CD4-positive, alpha-beta T cell (primary cell): Measurements from ENCODE around the gene NSG2. TPM values are rescaled to one million over a fixed set of nuclear protein-coding genes. Genes with fewer than 3 reads are reported as not detected.

Experiments
- ATAC-seq: fragments of 200-7000 bp; cut with Tn5 transposase; one replicate; pipeline ENCODE4 v1.10.0; 2022; ENCODE audit warnings: mild to moderate bottlenecking; ENCODE audit not compliant: poor library complexity
- CTCF ChIA-PET: fragments of 350-600 bp; sonication (Branson Sonifier 250); formaldehyde crosslinking; loops from one replicate; lab custom pipeline; 2021; ENCODE audit warnings: antibody characterized with exemption, inconsistent platforms; lab: Charles Lee
- POLR2A ChIA-PET: fragments of 350-600 bp; sonication (Branson Sonifier 250); formaldehyde crosslinking; loops from one replicate; lab custom pipeline; 2021; ENCODE audit warnings: antibody characterized with exemption, inconsistent platforms; lab: Charles Lee
- DNase-seq, 14 experiments: peaks; one replicate each; pipeline ENCODE4 v3.0.0-alpha.2; 2013 to 2020; ENCODE audit warnings: mixed read lengths in 2 of 14
- H3K27ac ChIP-seq, 2 donors: one replicate each; pipeline versions ENCODE4 v1.5.1 to v1.7.0; 2013; ENCODE audit warnings: low read length in 2 of 2, low read depth in 1 of 2, mild to moderate bottlenecking in 1 of 2
- H3K27me3 ChIP-seq, 2 experiments: 1 replicate in 1 of 2; 2 replicates in 1 of 2; pipeline versions ENCODE4 v1.6.1 to v1.7.0; 2013; ENCODE audit warnings: low read length in 2 of 2, control low read depth in 1 of 2, mild to moderate bottlenecking in 1 of 2, moderate library complexity in 1 of 2; ENCODE audit not compliant: insufficient read depth in 2 of 2, control insufficient read depth in 1 of 2
- H3K36me3 ChIP-seq: one replicate; pipeline ENCODE4 v1.6.1; 2013; ENCODE audit warnings: low read length, control low read depth; ENCODE audit not compliant: insufficient read depth
- H3K4me1 ChIP-seq: one replicate; pipeline ENCODE4 v1.6.1; 2013; ENCODE audit warnings: low read length, control low read depth; ENCODE audit not compliant: insufficient read depth
- H3K4me3 ChIP-seq: one replicate; pipeline ENCODE4 v1.5.1; 2013; ENCODE audit warnings: mild to moderate bottlenecking, low read length, moderate library complexity
- H3K9me3 ChIP-seq, 2 experiments: 1 replicate in 1 of 2; 2 replicates in 1 of 2; pipeline versions ENCODE4 v1.6.1 to v1.7.0; 2013; ENCODE audit warnings: low read length in 2 of 2, mild to moderate bottlenecking in 2 of 2, control low read depth in 1 of 2, moderate library complexity in 1 of 2; ENCODE audit not compliant: control insufficient read depth in 1 of 2, insufficient read depth in 1 of 2
- H3K27ac Mint-ChIP-seq: one replicate; pipeline ENCODE4 v1.8.0; 2020; ENCODE audit warnings: mixed read lengths
- H3K27me3 Mint-ChIP-seq: one replicate; pipeline ENCODE4 v1.8.0; 2021; ENCODE audit warnings: mixed read lengths
- H3K36me3 Mint-ChIP-seq: one replicate; pipeline ENCODE4 v1.8.0; 2021; ENCODE audit warnings: low read depth, mixed read lengths
- H3K4me1 Mint-ChIP-seq: one replicate; pipeline ENCODE4 v1.8.0; 2021; ENCODE audit warnings: low read depth, mixed read lengths
- H3K4me3 Mint-ChIP-seq: one replicate; pipeline ENCODE4 v1.8.0; 2020; ENCODE audit warnings: mild to moderate bottlenecking, mixed read lengths
- H3K9me3 Mint-ChIP-seq: one replicate; pipeline ENCODE4 v1.8.0; 2020; ENCODE audit warnings: mixed read lengths
- intact Hi-C, 2 experiments: fragments of 100-400 bp; cut with DNase I in 1 of 2; cut with micrococcal nuclease in 1 of 2; formaldehyde crosslinking; loops; one replicate each; pipeline versions ENCODE4 v1.15.1 to v1.9.0; 2023 to 2025; cut with DNase I, micrococcal nuclease
- total RNA-seq, 174 experiments: library from RNA in 2 of 174; stranded (reverse) in 2 of 174; gene quantifications; one replicate each; pipeline ENCODE4 v1.2.3 and lab custom pipeline; 2021 to 2026
- TF ChIP-seq, protein P1 (sequence below): fragments of 200-600 bp; IDR thresholded peaks from one replicate; pipeline ENCODE4 v1.8.0; 2022; ENCODE audit warnings: antibody characterized with exemption, mild to moderate bottlenecking

Gene NSG2
- total RNA-seq, 2 experiments from 2014 or later = not detected

GRCh38 chr5:174000076-174000475, 45.4 kb upstream of the NSG2 start:
- Mint-ChIP-seq H3K36me3 (no peaks in the 10 kb centered on the region), H3K27me3 (peaks cover 40% of the 10 kb centered on the region), H3K9me3 (no peaks in the 10 kb centered on the region), H3K4me3 (no peak overlapping the region), H3K27ac (no peak overlapping the region), H3K4me1 (no peaks in the 10 kb centered on the region)
- ATAC-seq = no peak
- ChIA-PET POLR2A (no interaction called here), CTCF (no interaction called here)
- no peaks in the 10 kb centered on the region for H3K4me1 ChIP-seq
- H3K36me3 ChIP-seq = no peaks in the 10 kb centered on the region
- intact Hi-C loops = no loop called here
- no peak overlapping the region for H3K4me3 ChIP-seq
- TF ChIP-seq, protein P1, sequence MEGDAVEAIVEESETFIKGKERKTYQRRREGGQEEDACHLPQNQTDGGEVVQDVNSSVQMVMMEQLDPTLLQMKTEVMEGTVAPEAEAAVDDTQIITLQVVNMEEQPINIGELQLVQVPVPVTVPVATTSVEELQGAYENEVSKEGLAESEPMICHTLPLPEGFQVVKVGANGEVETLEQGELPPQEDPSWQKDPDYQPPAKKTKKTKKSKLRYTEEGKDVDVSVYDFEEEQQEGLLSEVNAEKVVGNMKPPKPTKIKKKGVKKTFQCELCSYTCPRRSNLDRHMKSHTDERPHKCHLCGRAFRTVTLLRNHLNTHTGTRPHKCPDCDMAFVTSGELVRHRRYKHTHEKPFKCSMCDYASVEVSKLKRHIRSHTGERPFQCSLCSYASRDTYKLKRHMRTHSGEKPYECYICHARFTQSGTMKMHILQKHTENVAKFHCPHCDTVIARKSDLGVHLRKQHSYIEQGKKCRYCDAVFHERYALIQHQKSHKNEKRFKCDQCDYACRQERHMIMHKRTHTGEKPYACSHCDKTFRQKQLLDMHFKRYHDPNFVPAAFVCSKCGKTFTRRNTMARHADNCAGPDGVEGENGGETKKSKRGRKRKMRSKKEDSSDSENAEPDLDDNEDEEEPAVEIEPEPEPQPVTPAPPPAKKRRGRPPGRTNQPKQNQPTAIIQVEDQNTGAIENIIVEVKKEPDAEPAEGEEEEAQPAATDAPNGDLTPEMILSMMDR = no peak
- peaks cover 0 to 5% of the 10 kb centered on the region in 2 experiments for H3K27me3 ChIP-seq
- DNase-seq = no peak
- H3K9me3 ChIP-seq = no peaks in the 10 kb centered on the region
- no peak overlapping the region for H3K27ac ChIP-seq

DNA sequence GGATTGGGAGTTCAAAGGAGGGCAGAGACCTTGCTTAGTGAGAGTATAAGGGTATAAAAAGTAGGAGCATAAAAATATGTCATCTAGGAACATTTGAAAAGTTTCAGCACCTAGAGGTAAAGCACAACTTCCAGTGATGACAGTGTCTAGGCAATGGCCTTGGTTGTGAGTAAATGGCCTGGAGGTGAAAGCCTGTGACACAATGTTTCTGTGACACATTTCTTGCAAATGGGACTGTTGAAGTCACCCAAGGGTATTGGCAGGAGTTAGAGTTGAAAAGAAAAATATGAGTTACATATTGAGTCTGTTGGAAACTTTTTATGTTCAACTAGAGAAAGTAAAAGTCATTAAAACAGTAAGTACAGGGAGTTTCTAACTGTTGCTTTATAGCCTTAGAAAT, 41.7 kb upstream of the NSG2 start:
- Mint-ChIP-seq H3K4me1 (no peaks in the 10 kb centered on the region), H3K4me3 (no peak overlapping the region), H3K36me3 (no peaks in the 10 kb centered on the region), H3K9me3 (no peaks in the 10 kb centered on the region), H3K27me3 (peaks cover 20% of the 10 kb centered on the region), H3K27ac (no peak overlapping the region)
- no peak overlapping the region for H3K4me3 ChIP-seq
- no peaks in the 10 kb centered on the region for H3K9me3 ChIP-seq
- DNase-seq (no peak), ATAC-seq (no peak)
- TF ChIP-seq, protein P1 = no peak
- ChIA-PET POLR2A (no interaction called here), CTCF (no interaction called here)
- H3K4me1 ChIP-seq = no peaks in the 10 kb centered on the region
- no peaks in the 10 kb centered on the region for H3K27me3 ChIP-seq
- no peaks in the 10 kb centered on the region for H3K36me3 ChIP-seq
- intact Hi-C loops = no loop called here
- H3K27ac ChIP-seq = no peak overlapping the region

DNA sequence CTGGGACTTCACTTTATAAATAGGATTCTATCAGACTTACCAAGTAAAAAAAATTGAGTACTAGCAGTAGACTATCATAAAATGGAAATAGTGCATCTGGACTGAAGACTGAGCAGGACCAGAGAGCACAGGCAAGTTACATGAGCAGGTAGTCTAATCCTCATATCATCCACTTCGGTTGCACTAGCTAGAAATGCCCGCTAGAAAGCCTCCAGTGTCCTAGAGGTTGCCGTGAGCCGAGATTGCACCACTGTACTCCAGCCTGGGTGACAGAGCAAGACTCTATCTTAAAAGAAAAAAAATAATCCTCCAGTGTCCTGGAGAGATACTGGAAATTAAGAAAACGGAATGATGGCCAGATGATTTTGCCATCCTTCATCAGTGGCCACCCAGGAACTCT, 36.6 kb upstream of the NSG2 start:
- Mint-ChIP-seq H3K4me1 (no peaks in the 10 kb centered on the region), H3K4me3 (no peak overlapping the region), H3K36me3 (no peaks in the 10 kb centered on the region), H3K9me3 (no peaks in the 10 kb centered on the region), H3K27me3 (peaks cover 21% of the 10 kb centered on the region), H3K27ac (no peak overlapping the region)
- Histone ChIP-seq H3K9me3 (no peaks in the 10 kb centered on the region), H3K27ac (no peak overlapping the region), H3K4me1 (no peaks in the 10 kb centered on the region), H3K36me3 (no peaks in the 10 kb centered on the region), H3K4me3 (no peak overlapping the region), H3K27me3 (no peaks in the 10 kb centered on the region)
- ATAC-seq (no peak), DNase-seq (no peak)
- CTCF ChIA-PET = no interaction called here
- POLR2A ChIA-PET = no interaction called here
- intact Hi-C loops = no loop called here
- TF ChIP-seq, protein P1 = no peak
